ENCODE results near the gene BAMBI.

DNA sequence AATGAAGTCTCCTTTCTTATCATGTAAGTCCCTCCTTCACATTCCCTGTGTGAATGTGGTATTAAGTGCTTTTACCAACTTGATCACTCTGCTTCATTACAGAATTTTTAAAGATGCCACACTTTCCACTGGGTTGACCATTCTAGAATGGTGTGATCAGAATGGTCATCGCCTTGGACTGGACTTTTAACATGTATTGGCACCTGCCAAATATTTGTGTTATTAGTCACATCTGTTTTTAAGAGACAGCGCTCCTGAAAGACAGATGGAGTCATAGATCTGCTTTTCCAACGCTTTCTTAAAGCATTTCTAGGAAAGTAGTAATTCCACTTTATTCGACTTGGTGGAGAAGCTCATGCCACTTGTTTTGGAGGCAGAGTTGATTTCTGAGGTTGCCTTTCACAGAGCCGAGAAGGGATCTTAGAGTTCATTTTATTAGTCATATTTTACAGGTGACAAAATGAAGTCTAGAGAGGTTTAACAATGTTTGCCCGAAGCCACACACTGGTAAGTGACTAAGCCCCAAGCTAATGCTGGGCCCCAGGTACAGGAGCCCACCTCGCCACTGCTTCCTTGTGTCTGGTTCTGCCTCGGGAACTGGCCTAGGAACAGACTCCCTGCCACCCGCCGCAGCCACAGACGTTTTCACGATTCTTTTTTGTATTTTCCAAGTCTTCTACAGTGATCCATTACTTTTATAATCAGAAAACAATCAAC, 10.4 kb upstream of the BAMBI start:
- TF ChIP-seq, protein P1, sequence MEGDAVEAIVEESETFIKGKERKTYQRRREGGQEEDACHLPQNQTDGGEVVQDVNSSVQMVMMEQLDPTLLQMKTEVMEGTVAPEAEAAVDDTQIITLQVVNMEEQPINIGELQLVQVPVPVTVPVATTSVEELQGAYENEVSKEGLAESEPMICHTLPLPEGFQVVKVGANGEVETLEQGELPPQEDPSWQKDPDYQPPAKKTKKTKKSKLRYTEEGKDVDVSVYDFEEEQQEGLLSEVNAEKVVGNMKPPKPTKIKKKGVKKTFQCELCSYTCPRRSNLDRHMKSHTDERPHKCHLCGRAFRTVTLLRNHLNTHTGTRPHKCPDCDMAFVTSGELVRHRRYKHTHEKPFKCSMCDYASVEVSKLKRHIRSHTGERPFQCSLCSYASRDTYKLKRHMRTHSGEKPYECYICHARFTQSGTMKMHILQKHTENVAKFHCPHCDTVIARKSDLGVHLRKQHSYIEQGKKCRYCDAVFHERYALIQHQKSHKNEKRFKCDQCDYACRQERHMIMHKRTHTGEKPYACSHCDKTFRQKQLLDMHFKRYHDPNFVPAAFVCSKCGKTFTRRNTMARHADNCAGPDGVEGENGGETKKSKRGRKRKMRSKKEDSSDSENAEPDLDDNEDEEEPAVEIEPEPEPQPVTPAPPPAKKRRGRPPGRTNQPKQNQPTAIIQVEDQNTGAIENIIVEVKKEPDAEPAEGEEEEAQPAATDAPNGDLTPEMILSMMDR (IDR thresholded peaks at IDR 0.05) = no peak
- no peak for TF ChIP-seq POLR2A (IDR thresholded peaks at IDR 0.05)
